Measurements from ENCODE around the gene ABCA1.
"Not testable (repeated sequence)": the region's sequence is repeated elsewhere in the genome, so short reads cannot be mapped to it uniquely, and the experiment has no call there.

ABCA1 gene

DNA sequence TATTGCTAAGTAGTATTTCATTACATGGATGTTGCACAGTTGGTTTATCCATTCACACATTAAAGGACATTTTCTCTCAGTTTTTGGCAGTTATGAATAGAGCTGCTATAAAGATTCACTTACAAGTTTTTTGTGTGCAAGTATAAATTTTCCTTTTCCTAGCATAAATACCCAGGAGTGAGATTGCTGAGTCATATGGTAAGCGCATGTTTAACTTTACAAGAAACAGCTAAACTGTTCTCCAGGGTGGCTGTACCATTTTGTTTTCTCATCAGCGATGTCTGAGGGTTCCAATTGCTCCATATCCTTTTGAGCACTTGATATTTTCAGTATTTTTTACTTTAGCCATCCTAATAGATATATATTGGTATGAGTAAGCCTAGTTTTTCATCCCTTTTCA, 16.4 kb upstream of the ABCA1 start:
- H3K4me3 ChIP-seq (ENCODE audit: low read depth, low read length, poor library complexity, severe bottlenecking), result no peak overlapping the region
- H3K9ac ChIP-seq (ENCODE audit: low read length), result no peak overlapping the region
- no peak overlapping the region for H3K4me2 ChIP-seq (ENCODE audit: low read length)
- H3K9me3 ChIP-seq (ENCODE audit: low read length), result no peaks in the 10 kb centered on the region
- no peak overlapping the region for H2AFZ ChIP-seq (ENCODE audit: low read length)
- no peaks in the 10 kb centered on the region for H3K4me1 ChIP-seq (ENCODE audit: insufficient read depth, low read length, severe bottlenecking)
- no peak overlapping the region for H3K27ac ChIP-seq (ENCODE audit: low read depth, low read length, poor library complexity, severe bottlenecking)
- H3K79me2 ChIP-seq (ENCODE audit: insufficient read depth, low read length), result no peaks in the 10 kb centered on the region
- H3K27me3 ChIP-seq (ENCODE audit: insufficient read depth, low read length), result no peaks in the 10 kb centered on the region
- no peaks in the 10 kb centered on the region for H3K36me3 ChIP-seq (ENCODE audit: insufficient read depth, low read length)
- no peaks in the 10 kb centered on the region for H4K20me1 ChIP-seq (ENCODE audit: insufficient read depth, low read length)
- TF ChIP-seq EZH2 (IDR thresholded peaks at IDR 0.05; ENCODE audit: borderline replicate concordance, low read length), result no peak
- TF ChIP-seq, protein P1, sequence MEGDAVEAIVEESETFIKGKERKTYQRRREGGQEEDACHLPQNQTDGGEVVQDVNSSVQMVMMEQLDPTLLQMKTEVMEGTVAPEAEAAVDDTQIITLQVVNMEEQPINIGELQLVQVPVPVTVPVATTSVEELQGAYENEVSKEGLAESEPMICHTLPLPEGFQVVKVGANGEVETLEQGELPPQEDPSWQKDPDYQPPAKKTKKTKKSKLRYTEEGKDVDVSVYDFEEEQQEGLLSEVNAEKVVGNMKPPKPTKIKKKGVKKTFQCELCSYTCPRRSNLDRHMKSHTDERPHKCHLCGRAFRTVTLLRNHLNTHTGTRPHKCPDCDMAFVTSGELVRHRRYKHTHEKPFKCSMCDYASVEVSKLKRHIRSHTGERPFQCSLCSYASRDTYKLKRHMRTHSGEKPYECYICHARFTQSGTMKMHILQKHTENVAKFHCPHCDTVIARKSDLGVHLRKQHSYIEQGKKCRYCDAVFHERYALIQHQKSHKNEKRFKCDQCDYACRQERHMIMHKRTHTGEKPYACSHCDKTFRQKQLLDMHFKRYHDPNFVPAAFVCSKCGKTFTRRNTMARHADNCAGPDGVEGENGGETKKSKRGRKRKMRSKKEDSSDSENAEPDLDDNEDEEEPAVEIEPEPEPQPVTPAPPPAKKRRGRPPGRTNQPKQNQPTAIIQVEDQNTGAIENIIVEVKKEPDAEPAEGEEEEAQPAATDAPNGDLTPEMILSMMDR (IDR thresholded peaks at IDR 0.05; ENCODE audit: low read length), result no peak
- no peaks in the 10 kb centered on the region for H3F3A ChIP-seq (ENCODE audit: insufficient read depth, low read length)
- no peaks in the 10 kb centered on the region for H3K9me2 ChIP-seq (ENCODE audit: low read depth, low read length)

DNA sequence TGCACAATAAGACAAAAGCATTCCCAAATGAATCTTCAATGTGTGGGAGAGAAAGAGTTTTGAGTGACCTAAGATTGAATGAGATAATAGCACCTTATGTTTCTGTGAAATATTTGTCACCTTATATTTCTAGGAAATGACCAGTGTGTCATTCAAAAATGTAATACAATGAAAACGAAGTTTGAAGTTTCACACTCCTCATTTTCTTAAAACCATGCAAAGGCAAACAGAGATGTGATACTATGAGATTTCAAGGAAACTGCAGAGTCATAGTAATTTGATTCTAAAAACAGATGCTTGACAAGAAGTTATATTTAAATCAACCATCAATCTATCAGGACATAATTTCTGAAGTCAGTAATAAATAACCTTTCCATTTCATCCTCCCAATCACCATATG, 13.6 kb upstream of the ABCA1 start:
- no peaks in the 10 kb centered on the region for H3K27me3 ChIP-seq (ENCODE audit: insufficient read depth, low read length)
- no peak overlapping the region for H3K9ac ChIP-seq (ENCODE audit: low read length)
- no peaks in the 10 kb centered on the region for H3K4me1 ChIP-seq (ENCODE audit: insufficient read depth, low read length, severe bottlenecking)
- no peak for TF ChIP-seq EZH2 (IDR thresholded peaks at IDR 0.05; ENCODE audit: borderline replicate concordance, low read length)
- TF ChIP-seq, protein P1 (IDR thresholded peaks at IDR 0.05; ENCODE audit: low read length), result no peak
- no peaks in the 10 kb centered on the region for H3K36me3 ChIP-seq (ENCODE audit: insufficient read depth, low read length)
- H3K9me2 ChIP-seq (ENCODE audit: low read depth, low read length), result no peaks in the 10 kb centered on the region
- H2AFZ ChIP-seq (ENCODE audit: low read length), result no peak overlapping the region
- no peaks in the 10 kb centered on the region for H3F3A ChIP-seq (ENCODE audit: insufficient read depth, low read length)
- H3K4me3 ChIP-seq (ENCODE audit: low read depth, low read length, poor library complexity, severe bottlenecking), result no peak overlapping the region
- H4K20me1 ChIP-seq (ENCODE audit: insufficient read depth, low read length), result no peaks in the 10 kb centered on the region
- H3K4me2 ChIP-seq (ENCODE audit: low read length), result no peak overlapping the region
- H3K9me3 ChIP-seq (ENCODE audit: low read length), result no peaks in the 10 kb centered on the region
- H3K79me2 ChIP-seq (ENCODE audit: insufficient read depth, low read length), result no peaks in the 10 kb centered on the region
- H3K27ac ChIP-seq (ENCODE audit: low read depth, low read length, poor library complexity, severe bottlenecking), result no peak overlapping the region

DNA sequence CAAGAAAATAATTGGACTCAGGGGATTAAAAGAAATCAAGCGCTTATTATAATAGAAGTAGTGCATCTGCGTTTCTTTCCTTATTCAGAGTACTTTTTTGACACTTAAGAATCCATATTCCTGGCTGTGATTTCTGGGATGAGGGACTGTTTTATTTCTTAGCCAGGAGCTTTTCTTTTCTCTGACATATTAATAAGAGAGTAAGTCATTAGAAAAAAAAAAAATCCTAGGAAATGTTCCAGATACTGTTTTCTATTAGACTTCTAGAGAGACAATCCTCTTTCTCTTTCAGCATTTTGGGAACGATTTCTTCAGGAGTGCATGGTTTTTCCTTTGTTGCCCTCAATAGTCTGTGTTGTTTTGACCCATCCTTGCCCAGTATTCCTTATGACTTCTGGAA, 8.3 kb upstream of the ABCA1 start:
- Histone ChIP-seq H3K9ac (ENCODE audit: low read length) (no peak overlapping the region), H3K4me1 (ENCODE audit: insufficient read depth, low read length, severe bottlenecking) (peaks cover 11% of the 10 kb centered on the region), H3K4me2 (ENCODE audit: low read length) (no peak overlapping the region), H3K27me3 (ENCODE audit: insufficient read depth, low read length) (no peaks in the 10 kb centered on the region), H3K9me2 (ENCODE audit: low read depth, low read length) (no peaks in the 10 kb centered on the region), H3F3A (ENCODE audit: insufficient read depth, low read length) (no peaks in the 10 kb centered on the region), H2AFZ (ENCODE audit: low read length) (no peak overlapping the region), H3K36me3 (ENCODE audit: insufficient read depth, low read length) (no peaks in the 10 kb centered on the region), H3K4me3 (ENCODE audit: low read depth, low read length, poor library complexity, severe bottlenecking) (no peak overlapping the region), H3K27ac (ENCODE audit: low read depth, low read length, poor library complexity, severe bottlenecking) (no peak overlapping the region), H4K20me1 (ENCODE audit: insufficient read depth, low read length) (no peaks in the 10 kb centered on the region), H3K9me3 (ENCODE audit: low read length) (no peaks in the 10 kb centered on the region), H3K79me2 (ENCODE audit: insufficient read depth, low read length) (no peaks in the 10 kb centered on the region)
- TF ChIP-seq, protein P1 (IDR thresholded peaks at IDR 0.05; ENCODE audit: low read length), result no peak
- TF ChIP-seq EZH2 (IDR thresholded peaks at IDR 0.05; ENCODE audit: borderline replicate concordance, low read length), result no peak

DNA sequence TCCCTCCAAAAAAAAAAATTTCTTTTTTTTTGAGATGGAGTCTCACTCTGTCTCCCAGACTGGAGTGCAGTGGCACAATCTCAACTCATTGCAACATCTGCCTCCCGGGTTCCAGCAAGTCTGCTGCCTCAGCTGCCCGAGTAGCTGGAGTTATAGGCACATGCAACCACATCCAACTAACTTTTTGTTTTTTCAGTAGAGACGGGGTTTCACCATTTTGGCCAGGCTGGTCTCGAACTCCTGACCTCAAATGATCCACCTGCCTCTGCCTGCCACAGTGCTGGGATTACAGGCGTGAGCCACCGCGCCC, 7.5 kb upstream of the ABCA1 start:
- H3K9me2 ChIP-seq (ENCODE audit: low read depth, low read length); H3K9ac ChIP-seq (ENCODE audit: low read length); H3F3A ChIP-seq (ENCODE audit: insufficient read depth, low read length); H3K79me2 ChIP-seq (ENCODE audit: insufficient read depth, low read length); H2AFZ ChIP-seq (ENCODE audit: low read length); H3K27ac ChIP-seq (ENCODE audit: low read depth, low read length, poor library complexity, severe bottlenecking); H3K4me2 ChIP-seq (ENCODE audit: low read length); H4K20me1 ChIP-seq (ENCODE audit: insufficient read depth, low read length); H3K4me3 ChIP-seq (ENCODE audit: low read depth, low read length, poor library complexity, severe bottlenecking); H3K9me3 ChIP-seq (ENCODE audit: low read length); H3K36me3 ChIP-seq (ENCODE audit: insufficient read depth, low read length); H3K27me3 ChIP-seq (ENCODE audit: insufficient read depth, low read length): not testable (repeated sequence)
- peaks cover 11% of the 10 kb centered on the region for H3K4me1 ChIP-seq (ENCODE audit: insufficient read depth, low read length, severe bottlenecking)
